Measurements from ENCODE around the gene NSD1. TPM values are rescaled to one million over a fixed set of nuclear protein-coding genes. Genes with fewer than 3 reads are reported as not detected.
A peak's percentile ranks its signal among the peaks of the same experiment; 100 is the strongest.

The NSD1 gene
- total RNA-seq, 1 donor from 2014 or later, result 178 TPM

DNA sequence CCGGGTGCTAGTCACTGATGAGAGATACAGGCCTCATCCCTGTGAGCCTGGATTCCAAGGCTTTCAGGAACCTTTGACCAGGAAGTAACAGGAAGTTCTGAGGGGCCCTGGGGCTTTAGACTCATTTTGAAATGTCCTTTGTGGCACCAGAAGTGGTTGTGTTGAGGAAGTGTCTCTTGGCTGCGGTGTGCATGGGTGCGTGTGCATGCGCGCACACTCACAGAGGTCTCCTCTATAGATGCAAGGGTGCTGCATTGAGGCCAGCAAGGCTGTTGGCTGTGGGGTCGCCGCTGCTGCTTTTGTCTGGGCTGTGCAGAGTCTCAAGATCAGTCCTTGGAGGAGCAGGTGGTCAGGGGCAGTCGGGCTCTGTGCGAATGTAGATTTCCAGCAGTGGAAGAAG, 162.4 kb downstream of the NSD1 start:
- H3K4me3 Mint-ChIP-seq (ENCODE audit: low read depth), result no peak overlapping the region
- H3K27ac Mint-ChIP-seq, result no peak overlapping the region
- TF ChIP-seq, protein P1, sequence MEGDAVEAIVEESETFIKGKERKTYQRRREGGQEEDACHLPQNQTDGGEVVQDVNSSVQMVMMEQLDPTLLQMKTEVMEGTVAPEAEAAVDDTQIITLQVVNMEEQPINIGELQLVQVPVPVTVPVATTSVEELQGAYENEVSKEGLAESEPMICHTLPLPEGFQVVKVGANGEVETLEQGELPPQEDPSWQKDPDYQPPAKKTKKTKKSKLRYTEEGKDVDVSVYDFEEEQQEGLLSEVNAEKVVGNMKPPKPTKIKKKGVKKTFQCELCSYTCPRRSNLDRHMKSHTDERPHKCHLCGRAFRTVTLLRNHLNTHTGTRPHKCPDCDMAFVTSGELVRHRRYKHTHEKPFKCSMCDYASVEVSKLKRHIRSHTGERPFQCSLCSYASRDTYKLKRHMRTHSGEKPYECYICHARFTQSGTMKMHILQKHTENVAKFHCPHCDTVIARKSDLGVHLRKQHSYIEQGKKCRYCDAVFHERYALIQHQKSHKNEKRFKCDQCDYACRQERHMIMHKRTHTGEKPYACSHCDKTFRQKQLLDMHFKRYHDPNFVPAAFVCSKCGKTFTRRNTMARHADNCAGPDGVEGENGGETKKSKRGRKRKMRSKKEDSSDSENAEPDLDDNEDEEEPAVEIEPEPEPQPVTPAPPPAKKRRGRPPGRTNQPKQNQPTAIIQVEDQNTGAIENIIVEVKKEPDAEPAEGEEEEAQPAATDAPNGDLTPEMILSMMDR (IDR thresholded peaks at IDR 0.05; ENCODE audit: unreplicated experiment), result no peak
- no peaks in the 10 kb centered on the region for H3K9me3 Mint-ChIP-seq (ENCODE audit: low read depth)
- DNase-seq (ENCODE audit: low spot score, unreplicated experiment), result no peak
- peaks cover 8% of the 10 kb centered on the region for H3K4me1 Mint-ChIP-seq (ENCODE audit: low read depth)
- no peaks in the 10 kb centered on the region for H3K27me3 Mint-ChIP-seq
- peaks cover 19% of the 10 kb centered on the region for H3K36me3 Mint-ChIP-seq (ENCODE audit: insufficient read depth)

DNA sequence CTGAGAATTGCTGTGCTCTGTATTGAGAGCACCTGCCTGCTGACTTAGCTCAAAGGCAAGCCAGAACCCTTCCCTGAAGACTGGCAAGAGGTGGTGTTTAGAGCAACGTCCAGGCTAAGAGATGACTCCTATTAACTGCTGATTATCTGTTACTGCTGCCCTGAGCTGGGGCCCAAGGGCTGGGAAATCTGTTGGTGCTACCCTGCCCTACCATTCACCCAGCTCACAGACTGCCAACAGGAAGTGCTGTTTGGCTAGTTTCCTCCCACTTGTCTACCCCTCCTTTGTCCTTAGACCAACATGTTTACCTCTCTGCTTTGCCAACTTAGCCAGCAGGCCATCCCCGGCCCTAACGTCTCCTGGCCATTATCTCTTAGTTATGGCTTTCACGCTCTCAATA, 163.0 kb downstream of the NSD1 start:
- peaks cover 17% of the 10 kb centered on the region for H3K36me3 Mint-ChIP-seq (ENCODE audit: insufficient read depth)
- no peak overlapping the region for H3K4me3 Mint-ChIP-seq (ENCODE audit: low read depth)
- no peaks in the 10 kb centered on the region for H3K9me3 Mint-ChIP-seq (ENCODE audit: low read depth)
- no peaks in the 10 kb centered on the region for H3K27me3 Mint-ChIP-seq
- DNase-seq (ENCODE audit: low spot score, unreplicated experiment), result no peak
- H3K27ac Mint-ChIP-seq, result peak overlapping the region; percentile 88
- H3K4me1 Mint-ChIP-seq (ENCODE audit: low read depth), result peaks cover 8% of the 10 kb centered on the region
- TF ChIP-seq, protein P1 (IDR thresholded peaks at IDR 0.05; ENCODE audit: unreplicated experiment), result no peak

DNA sequence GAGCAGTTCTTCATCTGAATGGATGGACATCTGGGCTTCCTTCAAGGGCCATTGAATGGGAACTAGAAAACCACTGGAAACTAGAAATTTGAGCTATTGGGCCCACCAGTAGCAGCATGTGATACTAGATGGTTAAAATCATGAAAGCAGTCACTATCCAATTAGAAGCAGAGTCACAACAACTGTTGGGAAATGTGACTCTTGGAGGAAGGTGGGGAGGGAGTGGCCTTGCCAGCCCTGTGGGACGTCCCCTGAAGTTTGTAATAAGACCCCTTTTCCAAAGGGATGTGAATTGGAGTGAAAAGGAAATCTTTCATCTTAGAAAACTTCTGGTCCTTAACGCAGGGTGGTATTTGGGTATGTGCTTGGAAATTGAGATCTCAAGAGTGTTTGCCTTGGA, 164.3 kb downstream of the NSD1 start:
- Mint-ChIP-seq H3K36me3 (ENCODE audit: insufficient read depth) (peaks cover 8% of the 10 kb centered on the region), H3K4me3 (ENCODE audit: low read depth) (no peak overlapping the region), H3K27ac (peak overlapping the region; percentile 37)

DNA sequence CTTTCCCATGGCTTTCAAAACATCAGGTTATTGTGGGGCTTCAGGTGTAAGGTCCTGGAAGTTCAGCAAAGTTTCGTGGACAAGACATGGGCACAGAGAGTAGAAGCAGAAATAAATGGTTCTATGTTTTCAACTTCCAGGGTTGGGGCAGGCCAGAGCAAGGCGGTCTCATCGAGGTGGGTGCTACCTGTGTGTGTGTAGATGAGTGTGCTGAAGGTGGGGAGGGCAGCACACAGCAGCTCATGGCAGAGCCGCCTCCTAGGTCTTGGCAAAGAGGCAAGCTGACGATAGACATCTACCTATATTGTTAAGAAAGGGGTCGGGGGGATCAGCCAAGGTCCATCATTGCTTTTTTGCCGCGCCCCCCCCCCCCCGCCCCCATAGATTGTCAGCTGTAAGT, 166.1 kb downstream of the NSD1 start:
- H3K36me3 Mint-ChIP-seq (ENCODE audit: insufficient read depth), result peaks cover 6% of the 10 kb centered on the region
- peaks cover 22% of the 10 kb centered on the region for H3K4me1 Mint-ChIP-seq (ENCODE audit: low read depth)
- H3K27ac Mint-ChIP-seq, result peak overlapping the region; percentile 56
- H3K4me3 Mint-ChIP-seq (ENCODE audit: low read depth), result no peak overlapping the region
- no peak for DNase-seq (ENCODE audit: low spot score, unreplicated experiment)
- no peaks in the 10 kb centered on the region for H3K9me3 Mint-ChIP-seq (ENCODE audit: low read depth)
- TF ChIP-seq, protein P1 (IDR thresholded peaks at IDR 0.05; ENCODE audit: unreplicated experiment), result no peak
- H3K27me3 Mint-ChIP-seq, result no peaks in the 10 kb centered on the region

More for the DNA sequence above, 164.3 kb downstream of the NSD1 start:
- TF ChIP-seq, protein P1 (IDR thresholded peaks at IDR 0.05; ENCODE audit: unreplicated experiment), result no peak
- Mint-ChIP-seq H3K27me3 (no peaks in the 10 kb centered on the region), H3K4me1 (ENCODE audit: low read depth) (peaks cover 14% of the 10 kb centered on the region), H3K9me3 (ENCODE audit: low read depth) (no peaks in the 10 kb centered on the region)
- no peak for DNase-seq (ENCODE audit: low spot score, unreplicated experiment)

DNA sequence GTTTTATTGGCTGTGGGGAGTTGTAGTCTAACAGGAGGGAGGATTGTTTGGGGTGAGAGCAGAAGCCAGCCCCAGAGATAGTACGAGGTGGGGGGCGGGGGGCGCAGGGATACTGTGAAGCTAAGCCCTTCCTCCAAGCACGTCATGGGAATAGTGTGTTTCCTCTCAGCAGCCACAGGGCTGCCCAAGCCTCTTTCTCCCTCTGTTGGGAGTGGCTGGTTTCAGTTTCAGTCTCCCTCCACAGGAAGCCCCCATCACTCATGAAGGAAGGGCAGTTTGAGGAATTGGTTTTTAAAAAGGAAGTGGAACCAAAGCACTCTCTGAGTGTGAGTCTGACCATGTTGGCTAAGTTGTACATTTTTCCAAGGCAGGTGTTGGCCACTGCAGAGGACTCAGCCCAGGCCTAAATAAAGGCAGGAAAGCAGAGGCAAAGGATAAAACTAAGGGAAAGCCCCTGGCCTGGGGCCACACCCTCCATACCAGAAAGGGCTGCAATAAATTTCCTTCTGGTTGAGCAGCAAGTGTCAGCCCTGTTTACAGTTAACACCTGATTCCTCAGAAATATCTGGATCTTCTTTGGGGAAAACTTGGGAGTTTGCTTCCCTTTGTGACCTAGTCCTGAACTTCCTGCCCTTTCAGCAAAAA, 166.8 kb downstream of the NSD1 start:
- Mint-ChIP-seq H3K36me3 (ENCODE audit: insufficient read depth) (peaks cover 6% of the 10 kb centered on the region), H3K27ac (peak overlapping the region; percentile 79), H3K4me3 (ENCODE audit: low read depth) (no peak overlapping the region), H3K27me3 (no peaks in the 10 kb centered on the region), H3K9me3 (ENCODE audit: low read depth) (no peaks in the 10 kb centered on the region), H3K4me1 (ENCODE audit: low read depth) (peaks cover 24% of the 10 kb centered on the region)
- DNase-seq (ENCODE audit: low spot score, unreplicated experiment), result no peak
- TF ChIP-seq, protein P1 (IDR thresholded peaks at IDR 0.05; ENCODE audit: unreplicated experiment), result no peak

Measured in progenitor cell of endocrine pancreas (in vitro differentiated cells).